B cell (primary cell): ENCODE data around the gene CCDC183. TPM values are rescaled to one million over a fixed set of nuclear protein-coding genes. Genes with fewer than 3 reads are reported as not detected.
"Not testable (repeated sequence)": the region's sequence is repeated elsewhere in the genome, so short reads cannot be mapped to it uniquely, and the experiment has no call there.

Experiments
- ATAC-seq: fragments of 200-7000 bp; cut with Tn5 transposase; one replicate; pipeline ENCODE4 v1.10.0; 2021; ENCODE audit warnings: low read depth, mild to moderate bottlenecking, moderate number of reproducible peaks, moderate library complexity
- CTCF ChIA-PET: fragments of 350-600 bp; sonication (Branson Sonifier 250); formaldehyde crosslinking; loops from one replicate; lab custom pipeline; 2021; ENCODE audit warnings: antibody characterized with exemption, inconsistent platforms; lab: Charles Lee
- POLR2A ChIA-PET: fragments of 350-600 bp; sonication (Branson Sonifier 250); formaldehyde crosslinking; loops from one replicate; lab custom pipeline; 2021; ENCODE audit warnings: antibody characterized with exemption; lab: Charles Lee
- DNase-seq: peaks from one replicate; pipeline ENCODE4 v3.0.0; 2013
- H2AFZ ChIP-seq: 2 replicates; pipeline ENCODE4 v1.6.1; 2012; ENCODE audit warnings: mild to moderate bottlenecking, low read depth, low read length; ENCODE audit not compliant: insufficient read depth, poor library complexity, severe bottlenecking
- H3K27ac ChIP-seq, 2 donors: 1 replicate in 1 of 2; 2 replicates in 1 of 2; pipeline ENCODE4 v1.5.1; 2012 to 2013; ENCODE audit warnings: low read length in 2 of 2, mild to moderate bottlenecking in 2 of 2, moderate library complexity in 1 of 2
- H3K27me3 ChIP-seq, 4 experiments: fragments of 200-600 bp in 1 of 4; sonication (generic) in 1 of 4; replicated peaks in 1 of 4; 1 replicate in 2 of 4; 2 replicates in 2 of 4; pipeline versions ENCODE4 v1.6.1 to v1.7.0; 2013 to 2016; ENCODE audit warnings: low read length in 3 of 4, mild to moderate bottlenecking in 2 of 4, mixed read lengths in 1 of 4, moderate library complexity in 1 of 4; ENCODE audit not compliant: insufficient read depth in 4 of 4, control insufficient read depth in 3 of 4; ENCODE audit errors: control extremely low read depth in 1 of 4
- H3K36me3 ChIP-seq, 2 experiments: replicated peaks in 1 of 2; 1 replicate in 1 of 2; 2 replicates in 1 of 2; pipeline versions ENCODE4 v1.6.1 to v1.7.1; 2013; ENCODE audit warnings: low read length in 1 of 2; ENCODE audit not compliant: insufficient read depth in 2 of 2, control insufficient read depth in 1 of 2; ENCODE audit errors: control extremely low read depth in 1 of 2, extremely low read depth in 1 of 2
- H3K4me1 ChIP-seq, 2 donors: fragments of 200-600 bp in 1 of 2; sonication (generic) in 1 of 2; 1 replicate in 1 of 2; 2 replicates in 1 of 2; pipeline versions ENCODE4 v1.5.1 to v1.6.1; 2013 to 2017; ENCODE audit warnings: low read length in 2 of 2; ENCODE audit not compliant: control insufficient read depth in 2 of 2, insufficient read depth in 2 of 2
- H3K4me2 ChIP-seq: replicated peaks from 2 replicates; pipeline ENCODE3; 2012; ENCODE audit warnings: mild to moderate bottlenecking, low read depth, low read length; ENCODE audit not compliant: poor library complexity, severe bottlenecking
- H3K4me3 ChIP-seq, 5 experiments: fragments of 200-600 bp in 1 of 5; sonication (generic) in 1 of 5; 1 replicate in 3 of 5; 2 replicates in 2 of 5; pipeline versions ENCODE4 v1.5.1 to v1.7.0; 2011 to 2016; ENCODE audit warnings: low read length in 4 of 5, mild to moderate bottlenecking in 4 of 5, low read depth in 2 of 5, control low read depth in 1 of 5, moderate library complexity in 1 of 5; ENCODE audit not compliant: insufficient read depth in 1 of 5; ENCODE audit errors: control extremely low read depth in 1 of 5, extremely low read depth in 1 of 5
- H3K79me2 ChIP-seq: fragments of 200-600 bp; sonication (generic); one replicate; pipeline ENCODE4 v1.6.0; 2016; ENCODE audit warnings: low read length; ENCODE audit not compliant: control insufficient read depth, insufficient read depth
- H3K9ac ChIP-seq: fragments of 200-600 bp; sonication (generic); 2 replicates; pipeline ENCODE4 v1.6.1; 2017; ENCODE audit warnings: mild to moderate bottlenecking, low read length, moderate library complexity
- H3K9me3 ChIP-seq, 3 donors: one replicate each; pipeline versions ENCODE4 v1.6.1 to v1.7.1; 2013; ENCODE audit warnings: low read length in 2 of 3; ENCODE audit not compliant: control insufficient read depth in 2 of 3, insufficient read depth in 1 of 3; ENCODE audit errors: control extremely low read depth in 1 of 3
- H4K20me1 ChIP-seq: 2 replicates; pipeline ENCODE4 v1.6.0; 2012; ENCODE audit warnings: mild to moderate bottlenecking, low read length; ENCODE audit not compliant: insufficient read depth, control insufficient read depth, poor library complexity, severe bottlenecking
- H3K27ac Mint-ChIP-seq: one replicate; pipeline ENCODE4 v1.8.0; 2021; ENCODE audit warnings: mixed read lengths
- H3K27me3 Mint-ChIP-seq: one replicate; pipeline ENCODE4 v1.8.0; 2021; ENCODE audit warnings: mixed read lengths
- H3K4me1 Mint-ChIP-seq: one replicate; pipeline ENCODE4 v1.8.0; 2021; ENCODE audit warnings: mixed read lengths
- H3K4me3 Mint-ChIP-seq: one replicate; pipeline ENCODE4 v1.8.0; 2021; ENCODE audit warnings: mixed read lengths
- H3K9me3 Mint-ChIP-seq: one replicate; pipeline ENCODE4 v1.8.0; 2022; ENCODE audit warnings: mixed read lengths; ENCODE audit not compliant: insufficient read depth
- WGBS: methylation state at CpG from one replicate; pipeline ENCODE4 v1.1.5; 2013; ENCODE audit warnings: missing lambda C conversion rate; ENCODE audit not compliant: insufficient coverage; 5-methylcytosine and 5-hydroxymethylcytosine counted together
- intact Hi-C: fragments of 100-400 bp; cut with micrococcal nuclease; formaldehyde crosslinking; loops from one replicate; pipeline ENCODE4 v1.10.0; 2022
- polyA plus RNA-seq: library from polyadenylated mRNA; depleted of rRNA; stranded (reverse); fragments of >200 nt; gene quantifications from 2 replicates; pipeline ENCODE4 v1.2.3, GENCODE V29; 2012
- total RNA-seq, 2 donors: library from RNA; stranded (reverse); fragments of 120-200 nt in 1 of 2; gene quantifications; 1 replicate in 1 of 2; 2 replicates in 1 of 2; pipeline versions ENCODE4 v1.2.3 to v1.2.4, GENCODE V29; 2013 to 2022
- TF ChIP-seq, protein P1 (sequence below): fragments of 200-600 bp; IDR thresholded peaks from one replicate; pipeline ENCODE4 v1.8.0; 2022; ENCODE audit warnings: antibody characterized with exemption, mild to moderate bottlenecking

The CCDC183 gene
- total and polyA plus RNA-seq, 2 donors (not counting 1 experiment from before 2014, with no cell fraction given): 1.8 to 4.9 TPM

DNA sequence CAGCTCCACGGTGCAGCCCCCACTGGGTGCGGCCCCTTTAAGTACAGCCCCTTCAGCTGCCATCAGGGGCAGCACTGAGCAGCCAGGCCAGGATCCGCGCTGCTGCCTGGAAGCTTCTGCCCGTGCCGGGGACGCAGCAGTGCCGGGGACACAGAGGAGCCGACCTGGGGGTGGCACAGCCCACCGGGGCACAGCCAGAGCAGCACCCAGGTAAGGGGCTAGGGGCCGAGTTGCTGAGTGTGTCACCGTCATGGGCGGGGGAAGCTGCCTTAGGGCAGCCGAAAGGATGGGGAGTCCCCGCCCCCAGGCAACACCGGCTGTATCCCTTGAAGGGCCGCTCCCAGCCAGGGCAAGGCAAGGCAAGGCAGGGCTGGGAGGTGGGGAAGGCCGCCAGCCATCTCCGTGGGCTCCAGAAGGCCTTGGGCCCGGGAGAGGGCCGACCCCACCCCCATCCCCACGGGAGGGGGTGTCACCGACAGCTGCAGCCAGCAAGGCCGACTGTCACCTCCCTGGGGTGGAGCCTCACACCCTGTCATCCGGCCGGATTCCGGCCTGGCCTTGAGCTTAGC, 46.3 kb downstream of the CCDC183 start, which contains the start of gene AJM1:
AJM1 (plus strand) TSS at position 99 of the 569 bp plus-strand sequence. CDS start 1,937 bp downstream, outside the sequence.
- not testable (repeated sequence) for H3K36me3 ChIP-seq, H3K9me3 Mint-ChIP-seq, H3K27me3 Mint-ChIP-seq, H3K79me2 ChIP-seq, H3K27ac ChIP-seq
- DNase-seq: peak; percentile 88
- Mint-ChIP-seq H3K4me3 (peak within 1 kb of the TSS; percentile 92), H3K4me1 (peaks cover 16% of the 10 kb centered on the region), H3K27ac (peak within 1 kb of the TSS; percentile 81)
- peak; percentile 86 for ATAC-seq
- ChIA-PET CTCF (interaction anchor here (0.5 to 3.6 kb wide), 40 partner anchors 9 to 228 kb away, joined by 3 to 29 read pairs (median 4); partner anchors contain the start of genes ABCA2, CLIC3, EDF1 and FBXW5), POLR2A (interaction anchor here (0.6 to 1.8 kb wide), 10 partner anchors 9 to 833 kb away, joined by 3 to 7 read pairs (median 4); partner anchors contain the start of genes EXD3, NOXA1, PAXX and RABL6)
- TF ChIP-seq, protein P1, sequence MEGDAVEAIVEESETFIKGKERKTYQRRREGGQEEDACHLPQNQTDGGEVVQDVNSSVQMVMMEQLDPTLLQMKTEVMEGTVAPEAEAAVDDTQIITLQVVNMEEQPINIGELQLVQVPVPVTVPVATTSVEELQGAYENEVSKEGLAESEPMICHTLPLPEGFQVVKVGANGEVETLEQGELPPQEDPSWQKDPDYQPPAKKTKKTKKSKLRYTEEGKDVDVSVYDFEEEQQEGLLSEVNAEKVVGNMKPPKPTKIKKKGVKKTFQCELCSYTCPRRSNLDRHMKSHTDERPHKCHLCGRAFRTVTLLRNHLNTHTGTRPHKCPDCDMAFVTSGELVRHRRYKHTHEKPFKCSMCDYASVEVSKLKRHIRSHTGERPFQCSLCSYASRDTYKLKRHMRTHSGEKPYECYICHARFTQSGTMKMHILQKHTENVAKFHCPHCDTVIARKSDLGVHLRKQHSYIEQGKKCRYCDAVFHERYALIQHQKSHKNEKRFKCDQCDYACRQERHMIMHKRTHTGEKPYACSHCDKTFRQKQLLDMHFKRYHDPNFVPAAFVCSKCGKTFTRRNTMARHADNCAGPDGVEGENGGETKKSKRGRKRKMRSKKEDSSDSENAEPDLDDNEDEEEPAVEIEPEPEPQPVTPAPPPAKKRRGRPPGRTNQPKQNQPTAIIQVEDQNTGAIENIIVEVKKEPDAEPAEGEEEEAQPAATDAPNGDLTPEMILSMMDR: peak; percentile 91
- intact Hi-C loops: loop anchor here (1.0 to 2.0 kb wide), 3 partner anchors 36 to 192 kb away; partner anchors contain the start of gene RABL6
- Histone ChIP-seq H3K4me2 (peak within 1 kb of the TSS; percentile 89), H3K9me3 (peaks cover 0 to 20% (median 0%) of the 10 kb centered on the region in 3 donors), H4K20me1 (peaks cover 24% of the 10 kb centered on the region), H3K9ac (peak within 1 kb of the TSS; percentile 87), H3K4me3 (peak within 1 kb of the TSS in 4 of 5 experiments; percentile 66 to 84 (median 74)), H3K27me3 (peaks cover 0 to 30% (median 7%) of the 10 kb centered on the region in 4 experiments), H2AFZ (peak within 1 kb of the TSS; percentile 80), H3K4me1 (peaks cover 31 to 36% of the 10 kb centered on the region in 2 donors)
- WGBS: 0% methylated on average over 19 of the region's 27 CpGs

DNA sequence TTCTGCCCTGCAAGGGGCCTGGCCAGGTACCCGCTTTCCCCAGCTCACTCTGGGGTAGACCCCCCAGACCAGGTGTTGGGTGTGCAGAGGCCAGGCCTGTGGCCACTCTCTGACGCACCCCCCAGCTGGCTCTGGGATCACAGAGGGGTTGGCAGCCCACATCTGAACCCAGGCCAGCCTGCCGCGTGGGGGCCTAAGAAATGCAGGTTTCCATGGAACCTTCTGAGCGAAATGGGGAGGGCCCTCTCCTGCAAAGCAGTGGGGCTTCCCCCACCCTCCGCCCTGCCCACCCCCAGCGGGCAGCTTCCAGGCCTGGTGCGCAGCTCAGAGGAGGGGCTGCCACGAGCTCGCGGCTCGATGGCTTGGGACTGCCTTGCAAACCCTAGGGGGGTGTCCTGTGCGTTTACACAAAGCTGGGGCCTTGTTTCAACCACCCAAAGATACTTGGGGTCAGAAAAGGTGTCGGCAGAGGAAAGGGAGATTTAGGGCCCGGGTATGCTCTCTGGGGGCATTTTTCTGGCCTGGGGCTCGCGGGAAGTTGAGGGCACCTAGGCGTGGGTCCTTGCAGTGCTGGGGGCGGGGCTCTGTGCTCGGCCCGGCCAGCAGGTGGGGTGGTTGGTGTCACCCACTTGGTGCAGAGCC, 47.1 kb downstream of the CCDC183 start:
- peak overlapping the region; percentile 29 for H3K9ac ChIP-seq
- peak overlapping the region; percentile 78 for H3K27ac Mint-ChIP-seq

More for the DNA sequence above, 47.1 kb downstream of the CCDC183 start:
- not testable (repeated sequence) for H3K27me3 Mint-ChIP-seq, H3K36me3 ChIP-seq, H3K27ac ChIP-seq, H3K9me3 Mint-ChIP-seq, H3K79me2 ChIP-seq, H2AFZ ChIP-seq
- Histone ChIP-seq H3K4me3 (peak overlapping the region in 2 of 5 experiments; percentile 24 to 29), H3K4me2 (peak overlapping the region; percentile 60), H4K20me1 (peaks cover 24% of the 10 kb centered on the region), H3K27me3 (peaks cover 0 to 38% (median 11%) of the 10 kb centered on the region in 4 experiments), H3K4me1 (peaks cover 39 to 44% of the 10 kb centered on the region in 2 donors), H3K9me3 (peaks cover 0 to 25% (median 0%) of the 10 kb centered on the region in 3 donors)
- POLR2A ChIA-PET: interaction anchor here (0.6 to 1.8 kb wide), 6 partner anchors 9 to 397 kb away, joined by 3 to 6 read pairs (median 4); partner anchors contain the start of genes RABL6 and TUBB4B
- ATAC-seq (peak; percentile 20), DNase-seq (peak; percentile 45)
- 17% methylated on average over 19 of the region's 21 CpGs for WGBS
- CTCF ChIA-PET: interaction anchor here (1.0 to 3.6 kb wide), 22 partner anchors 9 to 192 kb away, joined by 3 to 29 read pairs (median 5); partner anchors contain the start of genes ABCA2, FBXW5, FUT7 and RABL6
- peaks cover 22% of the 10 kb centered on the region for H3K4me1 Mint-ChIP-seq
- H3K4me3 Mint-ChIP-seq: peak overlapping the region; percentile 82
- intact Hi-C loops: loop anchor here (2.0 kb wide), 2 partner anchors 36 to 192 kb away; partner anchors contain the start of gene RABL6
